HL-60 (cell line): ENCODE results near the gene LIMCH1.

Experiments used
- DNase-seq, 2 experiments: peaks; one replicate each; pipeline ENCODE4 v3.0.0-alpha.2; 2010 to 2020; ENCODE audit warnings: low read depth in 1 of 2, low spot score in 1 of 2
- H3K27ac ChIP-seq: fragments of 250-450 bp; sonication (Bioruptor Pico); replicated peaks from 2 replicates; pipeline ENCODE4 v1.5.1; 2020; ENCODE audit warnings: mild to moderate bottlenecking, moderate library complexity
- H3K27me3 ChIP-seq: fragments of 250-450 bp; sonication (Bioruptor Pico); 2 replicates; pipeline ENCODE4 v1.5.1; 2021; ENCODE audit warnings: mild to moderate bottlenecking, moderate library complexity; ENCODE audit not compliant: insufficient read depth, poor library complexity, severe bottlenecking
- H3K4me3 ChIP-seq: replicated peaks from 2 replicates; pipeline ENCODE4 v1.5.1; 2011; ENCODE audit warnings: mild to moderate bottlenecking, control low read depth, low read length; ENCODE audit not compliant: insufficient read depth
- CTCF ChIP-seq: IDR thresholded peaks from one replicate; pipeline ENCODE4 v1.5.1; 2011; ENCODE audit warnings: low read length, control low read depth, inconsistent platforms; ENCODE audit not compliant: insufficient read depth
- GABPA ChIP-seq: IDR thresholded peaks from 2 replicates; pipeline ENCODE4 v1.6.1; 2012; ENCODE audit warnings: low read depth
- POLR2AphosphoS5 ChIP-seq: IDR thresholded peaks from 2 replicates; pipeline ENCODE4 v1.6.1; 2012; ENCODE audit warnings: low read depth
- REST ChIP-seq: IDR thresholded peaks from 2 replicates; pipeline ENCODE4 v1.6.1; 2012; ENCODE audit warnings: low read depth; ENCODE audit not compliant: insufficient replicate concordance
- SPI1 ChIP-seq: IDR thresholded peaks from 2 replicates; pipeline ENCODE4 v1.6.1; 2012; ENCODE audit warnings: low read depth, mild to moderate bottlenecking, borderline replicate concordance

LIMCH1 gene

DNA sequence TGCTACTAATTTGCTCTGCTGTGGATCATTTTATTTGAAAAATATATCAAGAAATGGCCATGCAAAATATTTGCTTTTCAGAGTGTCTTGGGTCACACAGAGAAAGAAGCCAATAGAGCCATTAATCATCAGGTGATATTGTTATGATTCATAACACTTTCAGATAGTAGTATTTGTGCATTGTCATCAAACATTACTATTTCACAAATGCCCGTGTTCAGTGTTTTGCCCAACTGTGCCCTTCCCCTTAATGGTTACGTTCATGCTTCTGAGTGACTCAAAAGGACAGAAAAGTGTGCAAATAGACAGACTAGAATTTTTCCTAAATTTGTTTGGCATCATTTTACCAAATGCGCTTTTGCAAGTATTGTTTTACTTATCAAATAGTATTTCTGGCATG lies 164.0 kb downstream of the LIMCH1 start:
- Histone ChIP-seq H3K27me3 (peaks cover 2% of the 10 kb centered on the region), H3K4me3 (no peak overlapping the region), H3K27ac (no peak overlapping the region)
- DNase-seq = no peak
- no peak for TF ChIP-seq GABPA
- TF ChIP-seq CTCF = no peak
- TF ChIP-seq SPI1 = no peak
- TF ChIP-seq REST = no peak
- no peak for TF ChIP-seq POLR2AphosphoS5

DNA sequence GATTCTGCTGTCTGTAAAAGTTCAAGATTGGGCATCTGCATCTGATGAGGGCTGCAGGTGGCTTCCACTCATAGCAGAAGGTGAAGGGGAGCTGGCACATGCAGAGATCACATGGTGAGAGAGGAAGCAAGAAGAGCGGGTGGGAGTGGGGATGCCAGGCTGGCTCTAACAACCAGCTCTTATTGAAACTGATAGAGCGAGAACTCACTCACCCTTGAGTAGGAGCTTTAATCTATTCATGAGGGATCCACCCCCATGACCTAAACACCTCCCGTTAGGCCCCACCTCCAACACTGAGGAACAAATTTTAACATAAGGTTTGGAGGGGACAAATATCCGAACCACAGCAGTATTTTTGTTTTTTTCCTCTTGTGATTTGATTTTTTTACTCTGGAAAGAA lies 164.8 kb downstream of the LIMCH1 start:
- no peak for TF ChIP-seq SPI1
- no peak for TF ChIP-seq POLR2AphosphoS5
- TF ChIP-seq CTCF = no peak
- TF ChIP-seq REST = no peak
- TF ChIP-seq GABPA = no peak
- Histone ChIP-seq H3K4me3 (no peak overlapping the region), H3K27me3 (peaks cover 2% of the 10 kb centered on the region), H3K27ac (no peak overlapping the region)
- no peak for DNase-seq

DNA sequence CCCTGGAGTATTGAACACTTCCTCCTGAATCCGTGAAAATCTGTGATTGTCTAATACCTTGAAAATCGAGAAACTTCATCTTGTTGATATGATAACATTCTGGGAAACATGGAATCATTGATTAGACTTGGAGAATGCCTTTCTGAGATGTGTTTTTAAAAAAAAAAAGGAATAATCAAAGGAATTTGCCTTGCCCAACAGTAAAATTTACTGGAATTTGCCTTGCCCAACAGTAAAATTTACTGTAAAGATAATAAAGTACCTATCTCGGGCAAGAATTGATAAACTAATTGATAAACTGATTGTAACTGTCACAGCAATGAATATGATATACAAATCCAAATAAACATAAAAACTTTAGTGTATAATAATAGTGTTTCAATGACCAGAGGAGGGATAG lies 165.8 kb downstream of the LIMCH1 start:
- no peak overlapping the region for H3K4me3 ChIP-seq
- TF ChIP-seq GABPA = no peak
- TF ChIP-seq POLR2AphosphoS5 = no peak
- no peak for TF ChIP-seq REST
- no peak for TF ChIP-seq CTCF
- no peak for TF ChIP-seq SPI1
- no peak overlapping the region for H3K27ac ChIP-seq
- H3K27me3 ChIP-seq = peaks cover under 1% of the 10 kb centered on the region
- no peak for DNase-seq
